Measurements from ENCODE around the gene DLX1. TPM values are rescaled to one million over a fixed set of nuclear protein-coding genes. Genes with fewer than 3 reads are reported as not detected.
A peak's percentile ranks its signal among the peaks of the same experiment; 100 is the strongest.
"Not testable (repeated sequence)": the region's sequence is repeated elsewhere in the genome, so short reads cannot be mapped to it uniquely, and the experiment has no call there.

Gene DLX1
- total and polyA plus RNA-seq, 11 donors, result 0.11 to 0.19 (median 0.18) TPM; not detected in 8

GRCh38 chr2:172109256-172109987, 24.1 kb downstream of the DLX1 start:
- no peak overlapping the region for H3K27ac ChIP-seq
- intact Hi-C loops (cut with DNase I), result loop anchor here in 9 of 10 donors (5.0 to 10.0 kb wide), 8 partner anchors 185 to 535 kb away; partner anchors contain the start of gene HAT1 (in 1 of the 9)
- WGBS, 4 donors, result 22 to 35% (median 28%) methylated on average over 28 to 29 of the region's 29 CpGs
- ATAC-seq (no peak), DNase-seq (no peak)
- peaks cover 0 to 25% (median 6%) of the 10 kb centered on the region in 12 donors for H3K4me1 ChIP-seq
- H3K9me3 ChIP-seq, result no peaks in the 10 kb centered on the region
- TF ChIP-seq, protein P1, sequence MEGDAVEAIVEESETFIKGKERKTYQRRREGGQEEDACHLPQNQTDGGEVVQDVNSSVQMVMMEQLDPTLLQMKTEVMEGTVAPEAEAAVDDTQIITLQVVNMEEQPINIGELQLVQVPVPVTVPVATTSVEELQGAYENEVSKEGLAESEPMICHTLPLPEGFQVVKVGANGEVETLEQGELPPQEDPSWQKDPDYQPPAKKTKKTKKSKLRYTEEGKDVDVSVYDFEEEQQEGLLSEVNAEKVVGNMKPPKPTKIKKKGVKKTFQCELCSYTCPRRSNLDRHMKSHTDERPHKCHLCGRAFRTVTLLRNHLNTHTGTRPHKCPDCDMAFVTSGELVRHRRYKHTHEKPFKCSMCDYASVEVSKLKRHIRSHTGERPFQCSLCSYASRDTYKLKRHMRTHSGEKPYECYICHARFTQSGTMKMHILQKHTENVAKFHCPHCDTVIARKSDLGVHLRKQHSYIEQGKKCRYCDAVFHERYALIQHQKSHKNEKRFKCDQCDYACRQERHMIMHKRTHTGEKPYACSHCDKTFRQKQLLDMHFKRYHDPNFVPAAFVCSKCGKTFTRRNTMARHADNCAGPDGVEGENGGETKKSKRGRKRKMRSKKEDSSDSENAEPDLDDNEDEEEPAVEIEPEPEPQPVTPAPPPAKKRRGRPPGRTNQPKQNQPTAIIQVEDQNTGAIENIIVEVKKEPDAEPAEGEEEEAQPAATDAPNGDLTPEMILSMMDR (IDR thresholded peaks at IDR 0.05), result no peak
- TF ChIP-seq POLR2A (IDR thresholded peaks at IDR 0.05), result no peak
- no peaks in the 10 kb centered on the region for H3K36me3 ChIP-seq
- peaks cover 41 to 86% (median 58%) of the 10 kb centered on the region in 9 donors for H3K27me3 ChIP-seq
- no peak overlapping the region for H3K4me3 ChIP-seq

GRCh38 chr2:172109988-172110811, 24.9 kb downstream of the DLX1 start:
- no peak overlapping the region for H3K4me3 ChIP-seq
- ATAC-seq (no peak), DNase-seq (no peak)
- H3K27me3 ChIP-seq, result peaks cover 35 to 85% (median 51%) of the 10 kb centered on the region in 9 donors
- TF ChIP-seq, protein P1 (IDR thresholded peaks at IDR 0.05), result no peak
- no peak for TF ChIP-seq POLR2A (IDR thresholded peaks at IDR 0.05)
- H3K4me1 ChIP-seq, result peaks cover 0 to 25% (median 6%) of the 10 kb centered on the region in 12 donors
- intact Hi-C loops (cut with DNase I), result loop anchor here (5.0 to 10.0 kb wide), 9 partner anchors 185 to 538 kb away; partner anchors contain the start of gene HAT1 (in 1 of the 10)
- no peaks in the 10 kb centered on the region for H3K36me3 ChIP-seq
- no peak overlapping the region for H3K27ac ChIP-seq
- no peaks in the 10 kb centered on the region for H3K9me3 ChIP-seq
- 44 to 66% (median 60%) methylated on average over 21 to 31 of the region's 31 CpGs for WGBS, 4 donors

GRCh38 chr2:172113617-172114016, 28.3 kb downstream of the DLX1 start:
- H3K4me1 ChIP-seq, result no peaks in the 10 kb centered on the region
- ATAC-seq (peak in 1 of 4 donors; percentile 45), DNase-seq (no peak)
- H3K4me3 ChIP-seq, result no peak overlapping the region
- H3K9me3 ChIP-seq, result no peaks in the 10 kb centered on the region
- H3K27me3 ChIP-seq, result peaks cover 2 to 63% (median 20%) of the 10 kb centered on the region in 9 donors
- H3K27ac ChIP-seq, result no peak overlapping the region
- intact Hi-C loops (cut with DNase I), result loop anchor here in 5 of 10 donors (5.0 to 10.0 kb wide), 5 partner anchors 411 to 541 kb away; no protein-coding TSS in a partner anchor
- 12 to 25% (median 21%) methylated on average over 2 of the region's 2 CpGs for WGBS, 4 donors
- TF ChIP-seq POLR2A (IDR thresholded peaks at IDR 0.05), result no peak
- TF ChIP-seq, protein P1 (IDR thresholded peaks at IDR 0.05), result peak in 11 of 12 donors; percentile 8 to 54 (median 35)
- H3K36me3 ChIP-seq, result no peaks in the 10 kb centered on the region

DNA sequence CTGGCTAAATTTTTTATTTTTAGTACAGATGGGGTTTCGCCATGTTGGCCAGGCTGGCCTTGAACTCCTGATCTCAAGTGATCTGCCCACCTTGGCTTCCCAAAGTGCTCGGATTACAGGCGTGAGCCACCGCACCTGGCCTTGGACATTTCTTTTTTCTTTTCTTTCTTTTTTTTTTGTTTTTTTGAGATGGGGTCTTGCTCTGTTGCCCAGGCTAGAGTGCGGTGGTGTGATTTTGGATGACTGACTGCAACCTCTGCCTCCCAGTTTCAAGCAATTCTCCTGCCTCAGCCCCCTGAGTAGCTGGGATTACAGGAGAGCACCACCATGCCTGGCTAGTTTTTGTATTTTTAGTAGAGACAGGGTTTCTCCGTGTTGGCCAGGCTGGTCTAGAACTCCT, 28.9 kb downstream of the DLX1 start:
- WGBS, 4 donors, result 90 to 92% (median 91%) methylated on average over 6 of the region's 6 CpGs
- H3K9me3 ChIP-seq, ATAC-seq, DNase-seq, H3K27ac ChIP-seq, H3K36me3 ChIP-seq, H3K4me1 ChIP-seq, H3K4me3 ChIP-seq: not testable (repeated sequence)
- peaks cover 0 to 58% (median 16%) of the 10 kb centered on the region in 9 donors for H3K27me3 ChIP-seq
- intact Hi-C loops (cut with DNase I), result loop anchor here in 5 of 10 donors (5.0 to 10.0 kb wide), 5 partner anchors 412 to 542 kb away; no protein-coding TSS in a partner anchor

Data from heart left ventricle (tissue), 16 donors.